Esophagus (tissue), 2 donors: ENCODE measurements around the gene ZNF750. TPM values are rescaled to one million over a fixed set of nuclear protein-coding genes. Genes with fewer than 3 reads are reported as not detected.
A peak's percentile ranks its signal among the peaks of the same experiment; 100 is the strongest.

Experiments used
- H3K27ac ChIP-seq, 2 donors: one replicate each; pipeline ENCODE4 v1.5.1; 2013; ENCODE audit warnings: low read depth in 2 of 2, mild to moderate bottlenecking in 2 of 2, inconsistent platforms in 1 of 2, low read length in 1 of 2, moderate library complexity in 1 of 2
- H3K27me3 ChIP-seq, 2 donors: one replicate each; pipeline ENCODE4 v1.6.1; 2013; ENCODE audit warnings: low read length in 2 of 2, control low read depth in 1 of 2, mild to moderate bottlenecking in 1 of 2; ENCODE audit not compliant: insufficient read depth in 2 of 2, control insufficient read depth in 1 of 2
- H3K36me3 ChIP-seq, 2 donors: one replicate each; pipeline ENCODE4 v1.6.1; 2013; ENCODE audit warnings: low read length in 1 of 2; ENCODE audit not compliant: control insufficient read depth in 2 of 2, insufficient read depth in 2 of 2
- H3K4me1 ChIP-seq, 2 donors: one replicate each; pipeline ENCODE4 v1.6.1; 2013; ENCODE audit warnings: low read length in 1 of 2; ENCODE audit not compliant: control insufficient read depth in 2 of 2, insufficient read depth in 2 of 2
- H3K4me3 ChIP-seq, 2 donors: one replicate each; pipeline ENCODE4 v1.5.1; 2013; ENCODE audit warnings: low read length in 2 of 2, mild to moderate bottlenecking in 2 of 2, low read depth in 1 of 2, moderate library complexity in 1 of 2
- H3K9me3 ChIP-seq, 2 donors: one replicate each; pipeline ENCODE4 v1.6.1; 2013; ENCODE audit warnings: mild to moderate bottlenecking in 2 of 2, low read depth in 1 of 2, low read length in 1 of 2, moderate library complexity in 1 of 2; ENCODE audit not compliant: control insufficient read depth in 2 of 2, insufficient read depth in 1 of 2
- WGBS, 2 donors: extraction: QIAGEN DNeasy Blood & Tissue Kit; methylation state at CpG; one replicate each; pipeline ENCODE4 v1.1.7; 2013; 5-methylcytosine and 5-hydroxymethylcytosine counted together
- polyA plus RNA-seq, 2 donors: library from polyadenylated mRNA; stranded (reverse); fragments of 200-250 nt; gene quantifications; one replicate each; pipeline ENCODE4 v1.2.3, GENCODE V29; 2013
- donor health status: healthy with polysubstance abuse.
- donor health status: Bipolar disorder and iron deficiency.

The ZNF750 gene
- polyA plus RNA-seq, 2 donors: 30.2 to 111 TPM

GRCh38 chr17:82803606-82804005 lies 36.2 kb downstream of the ZNF750 start:
- Histone ChIP-seq H3K36me3 (peaks cover 0 to 33% of the 10 kb centered on the region in 2 donors), H3K4me3 (no peak overlapping the region), H3K9me3 (peaks cover 3 to 4% of the 10 kb centered on the region in 2 donors), H3K27me3 (no peaks in the 10 kb centered on the region), H3K27ac (no peak overlapping the region), H3K4me1 (peaks cover 3 to 6% of the 10 kb centered on the region in 2 donors)
- 95% methylated on average over 15 of the region's 15 CpGs for WGBS, 2 donors

- 89 to 91% methylated on average over 9 of the region's 9 CpGs for WGBS, 2 donors
Measured at GRCh38 chr17:82803185-82803584, 36.6 kb downstream of the ZNF750 start.

GRCh38 chr17:82802075-82802780 lies 37.6 kb downstream of the ZNF750 start:
- 88 to 92% methylated on average over 17 of the region's 17 CpGs for WGBS, 2 donors
- Histone ChIP-seq H3K9me3 (peaks cover 3 to 4% of the 10 kb centered on the region in 2 donors), H3K4me1 (peaks cover 3 to 6% of the 10 kb centered on the region in 2 donors), H3K27me3 (no peaks in the 10 kb centered on the region), H3K36me3 (peaks cover 0 to 25% of the 10 kb centered on the region in 2 donors), H3K4me3 (no peak overlapping the region), H3K27ac (peak overlapping the region in 1 of 2 donors; percentile 21)

More at GRCh38 chr17:82803185-82803584, 36.6 kb downstream of the ZNF750 start:
- Histone ChIP-seq H3K27me3 (no peaks in the 10 kb centered on the region), H3K4me1 (peaks cover 3 to 6% of the 10 kb centered on the region in 2 donors), H3K9me3 (peaks cover 3 to 4% of the 10 kb centered on the region in 2 donors), H3K4me3 (no peak overlapping the region), H3K36me3 (peaks cover 0 to 33% of the 10 kb centered on the region in 2 donors), H3K27ac (no peak overlapping the region)

- H3K9me3 ChIP-seq: peaks cover 3 to 4% of the 10 kb centered on the region in 2 donors
- no peak overlapping the region for H3K27ac ChIP-seq
- no peaks in the 10 kb centered on the region for H3K27me3 ChIP-seq
- H3K36me3 ChIP-seq: peaks cover 0 to 23% of the 10 kb centered on the region in 2 donors
- WGBS, 2 donors: 96% methylated on average over 63 of the region's 63 CpGs
- H3K4me1 ChIP-seq: peaks cover 3 to 6% of the 10 kb centered on the region in 2 donors
- H3K4me3 ChIP-seq: no peak overlapping the region
Measured at GRCh38 chr17:82801377-82801970, 38.3 kb downstream of the ZNF750 start.

- H3K27me3 ChIP-seq: no peaks in the 10 kb centered on the region
- H3K9me3 ChIP-seq: peaks cover 3 to 4% of the 10 kb centered on the region in 2 donors
- peaks cover 3 to 7% of the 10 kb centered on the region in 2 donors for H3K4me1 ChIP-seq
- WGBS, 2 donors: 96 to 100% methylated on average over 15 of the region's 15 CpGs
- H3K27ac ChIP-seq: no peak overlapping the region
- no peak overlapping the region for H3K4me3 ChIP-seq
- H3K36me3 ChIP-seq: peaks cover 0 to 20% of the 10 kb centered on the region in 2 donors
Measured at GRCh38 chr17:82800885-82801284, 38.9 kb downstream of the ZNF750 start.

GRCh38 chr17:82799591-82799990 lies 40.2 kb downstream of the ZNF750 start:
- H3K27me3 ChIP-seq: no peaks in the 10 kb centered on the region
- H3K27ac ChIP-seq: no peak overlapping the region
- H3K4me3 ChIP-seq: no peak overlapping the region
- H3K9me3 ChIP-seq: peaks cover 3 to 4% of the 10 kb centered on the region in 2 donors
- peaks cover 0 to 18% of the 10 kb centered on the region in 2 donors for H3K36me3 ChIP-seq
- WGBS, 2 donors: 90 to 95% methylated on average over 16 of the region's 16 CpGs
- H3K4me1 ChIP-seq: peaks cover 8 to 19% of the 10 kb centered on the region in 2 donors

GRCh38 chr17:82798752-82799151 lies 41.1 kb downstream of the ZNF750 start:
- Histone ChIP-seq H3K27me3 (no peaks in the 10 kb centered on the region), H3K27ac (no peak overlapping the region), H3K36me3 (peaks cover 0 to 18% of the 10 kb centered on the region in 2 donors), H3K9me3 (peaks cover 3 to 4% of the 10 kb centered on the region in 2 donors), H3K4me1 (peaks cover 10 to 26% of the 10 kb centered on the region in 2 donors), H3K4me3 (no peak overlapping the region)
- WGBS, 2 donors: 96 to 98% methylated on average over 7 of the region's 7 CpGs

GRCh38 chr17:82797061-82797460 lies 42.8 kb downstream of the ZNF750 start:
- H3K27me3 ChIP-seq: no peaks in the 10 kb centered on the region
- WGBS, 2 donors: 94% methylated on average over 9 of the region's 9 CpGs
- no peak overlapping the region for H3K27ac ChIP-seq
- peaks cover 12 to 31% of the 10 kb centered on the region in 2 donors for H3K4me1 ChIP-seq
- peaks cover 3 to 4% of the 10 kb centered on the region in 2 donors for H3K9me3 ChIP-seq
- H3K36me3 ChIP-seq: peaks cover 0 to 18% of the 10 kb centered on the region in 2 donors
- no peak overlapping the region for H3K4me3 ChIP-seq

- Histone ChIP-seq H3K9me3 (no peaks in the 10 kb centered on the region), H3K36me3 (peaks cover 0 to 15% of the 10 kb centered on the region in 2 donors), H3K27me3 (no peaks in the 10 kb centered on the region), H3K27ac (peak overlapping the region; percentile 1 to 97), H3K4me3 (no peak overlapping the region), H3K4me1 (peaks cover 12 to 28% of the 10 kb centered on the region in 2 donors)
- 84 to 91% methylated on average over 14 of the region's 14 CpGs for WGBS, 2 donors
Measured at GRCh38 chr17:82795615-82796014, 44.2 kb downstream of the ZNF750 start.
